Peyer's patch (tissue), 4 donors: ENCODE results near the gene DDX39A. TPM values are rescaled to one million over a fixed set of nuclear protein-coding genes. Genes with fewer than 3 reads are reported as not detected.
"Not testable (repeated sequence)": the region's sequence is repeated elsewhere in the genome, so short reads cannot be mapped to it uniquely, and the experiment has no call there.

ENCODE experiments used
- DNase-seq, 3 donors: peaks; one replicate each; pipeline ENCODE4 v3.0.0-alpha.2; 2017 to 2019
- H3K27ac ChIP-seq, 4 donors: fragments of 200-600 bp; sonication (generic); one replicate each; pipeline ENCODE4 v1.5.1; 2016 to 2019
- H3K27me3 ChIP-seq, 2 donors: fragments of 200-600 bp; sonication (generic); one replicate each; pipeline ENCODE4 v1.5.1; 2019
- H3K36me3 ChIP-seq, 3 donors: fragments of 200-600 bp; sonication (generic); one replicate each; pipeline ENCODE4 v1.5.1; 2016 to 2019
- H3K4me1 ChIP-seq, 4 donors: fragments of 200-600 bp; sonication (generic); one replicate each; pipeline ENCODE4 v1.5.1; 2016 to 2019
- H3K4me3 ChIP-seq, 4 donors: fragments of 200-600 bp; sonication (generic); 1 replicate in 3 of 4; 2 replicates in 1 of 4; pipeline ENCODE4 v1.5.1; 2016 to 2019; ENCODE audit warnings: mild to moderate bottlenecking in 1 of 4
- H3K9me3 ChIP-seq, 4 donors: fragments of 200-600 bp; sonication (generic); one replicate each; pipeline ENCODE4 v1.5.1; 2016 to 2019; ENCODE audit warnings: mild to moderate bottlenecking in 1 of 4
- CTCF ChIP-seq, 6 experiments: fragments of 450-650 bp in 4 of 6; fragments of 200-600 bp in 2 of 6; sonication (generic) in 1 of 6; IDR thresholded peaks; one replicate each; pipeline ENCODE4 v1.5.1; 2017 to 2019; ENCODE audit warnings: antibody characterized with exemption in 6 of 6, mild to moderate bottlenecking in 3 of 6, moderate library complexity in 1 of 6
- POLR2A ChIP-seq, 2 donors: fragments of 450-650 bp; IDR thresholded peaks; one replicate each; pipeline ENCODE4 v1.5.1; 2017; ENCODE audit warnings: antibody characterized with exemption in 2 of 2, mild to moderate bottlenecking in 2 of 2, moderate library complexity in 2 of 2
- total RNA-seq, 4 donors: library from RNA; depleted of rRNA; stranded (reverse); fragments of >200 nt; gene quantifications; one replicate each; pipeline ENCODE4 v1.1.0, GENCODE V29; 2016

The DDX39A gene
- total RNA-seq, 4 donors from 2014 or later, result 52.5 to 283 (median 115) TPM

GRCh38 chr19:14405758-14406644 is 13.1 kb downstream of the DDX39A start:
- peaks cover 0 to 90% (median 0%) of the 10 kb centered on the region in 3 donors for H3K36me3 ChIP-seq
- H3K27me3 ChIP-seq, result no peaks in the 10 kb centered on the region
- no peak for TF ChIP-seq POLR2A (IDR thresholded peaks at IDR 0.05)
- TF ChIP-seq CTCF (IDR thresholded peaks at IDR 0.05), result peak; percentile 80 to 92 (median 87)
- H3K4me1 ChIP-seq, result peaks cover 0 to 34% (median 3%) of the 10 kb centered on the region in 4 donors
- no peaks in the 10 kb centered on the region for H3K9me3 ChIP-seq
- DNase-seq, result peak; percentile 80 to 92 (median 90)
- peak overlapping the region in 3 of 4 donors; percentile 6 to 20 (median 12) for H3K4me3 ChIP-seq
- peak overlapping the region; percentile 55 to 77 (median 65) for H3K27ac ChIP-seq

- Histone ChIP-seq H3K27ac (peak overlapping the region; percentile 55 to 77 (median 65)), H3K4me3 (no peak overlapping the region), H3K27me3 (no peaks in the 10 kb centered on the region), H3K4me1 (peaks cover 0 to 34% (median 3%) of the 10 kb centered on the region in 4 donors), H3K36me3 (peaks cover 0 to 90% (median 0%) of the 10 kb centered on the region in 3 donors), H3K9me3 (no peaks in the 10 kb centered on the region)
- no peak for TF ChIP-seq CTCF (IDR thresholded peaks at IDR 0.05)
- TF ChIP-seq POLR2A (IDR thresholded peaks at IDR 0.05), result no peak
- DNase-seq, result no peak
Measured at GRCh38 chr19:14405380-14405757, 13.8 kb downstream of the DDX39A start.

- no peak for DNase-seq
- H3K4me3 ChIP-seq, result no peak overlapping the region
- TF ChIP-seq CTCF (IDR thresholded peaks at IDR 0.05), result no peak
- no peak for TF ChIP-seq POLR2A (IDR thresholded peaks at IDR 0.05)
- no peak overlapping the region for H3K27ac ChIP-seq
- peaks cover 0 to 31% (median 3%) of the 10 kb centered on the region in 4 donors for H3K4me1 ChIP-seq
- H3K36me3 ChIP-seq, result peaks cover 0 to 89% (median 0%) of the 10 kb centered on the region in 3 donors
- no peaks in the 10 kb centered on the region for H3K27me3 ChIP-seq
- H3K9me3 ChIP-seq, result no peaks in the 10 kb centered on the region
Measured at GRCh38 chr19:14404312-14404711, 14.8 kb downstream of the DDX39A start.

- peaks cover 0 to 21% (median 3%) of the 10 kb centered on the region in 4 donors for H3K4me1 ChIP-seq
- not testable (repeated sequence) for H3K27ac ChIP-seq, H3K27me3 ChIP-seq, DNase-seq, H3K9me3 ChIP-seq, H3K4me3 ChIP-seq
- peaks cover 0 to 85% (median 0%) of the 10 kb centered on the region in 3 donors for H3K36me3 ChIP-seq
Measured at GRCh38 chr19:14403145-14403930, 15.8 kb downstream of the DDX39A start.

GRCh38 chr19:14402332-14403144 is 16.6 kb downstream of the DDX39A start:
- H3K9me3 ChIP-seq, result no peaks in the 10 kb centered on the region
- no peaks in the 10 kb centered on the region for H3K27me3 ChIP-seq
- no peak overlapping the region for H3K4me3 ChIP-seq
- DNase-seq, result no peak
- peak overlapping the region in 2 of 4 donors; percentile 18 to 22 for H3K27ac ChIP-seq
- peaks cover 0 to 13% (median 3%) of the 10 kb centered on the region in 4 donors for H3K4me1 ChIP-seq
- peaks cover 0 to 82% (median 0%) of the 10 kb centered on the region in 3 donors for H3K36me3 ChIP-seq
- TF ChIP-seq CTCF (IDR thresholded peaks at IDR 0.05) (no peak), POLR2A (IDR thresholded peaks at IDR 0.05) (no peak)
